ENCODE results near the gene GNPDA1.

DNA sequence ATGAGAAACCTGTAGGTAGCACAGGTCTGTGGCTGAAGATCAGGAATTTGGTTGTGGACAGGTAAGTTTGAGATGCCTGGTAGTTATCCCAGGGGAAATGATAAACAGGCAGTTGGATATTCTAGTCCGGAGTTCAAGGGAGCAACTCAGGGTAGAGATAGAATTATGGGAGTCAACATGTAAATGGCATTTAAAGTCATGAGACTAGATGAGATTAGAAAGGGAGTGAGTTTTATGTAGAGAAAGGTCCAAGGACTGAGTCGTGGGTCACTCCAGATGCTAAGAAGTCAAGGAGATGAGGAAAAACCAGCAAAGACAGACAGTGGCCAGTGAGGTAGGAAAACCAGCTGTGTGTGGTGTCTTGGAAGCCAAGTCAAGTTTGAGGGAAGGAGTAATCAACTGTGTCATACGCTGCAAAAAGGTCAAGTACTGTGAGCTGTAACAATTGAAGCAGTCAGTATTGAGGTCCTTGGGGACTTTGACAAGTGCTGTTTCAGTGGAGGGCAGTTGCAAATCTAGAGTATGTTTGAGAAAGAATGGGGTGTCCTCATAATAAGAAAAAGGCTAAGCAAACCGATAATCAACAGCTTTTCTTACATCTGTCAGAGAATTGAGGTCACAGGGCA lies 18.2 kb downstream of the GNPDA1 start:
- TF ChIP-seq CTCF (IDR thresholded peaks at IDR 0.05; ENCODE audit: low read length) (no peak), EZH2 (IDR thresholded peaks at IDR 0.05; ENCODE audit: borderline replicate concordance, low read length) (no peak)

All from OCI-LY1 (cell line).